ENCODE data around the gene IGSF9B.

IGSF9B gene

DNA sequence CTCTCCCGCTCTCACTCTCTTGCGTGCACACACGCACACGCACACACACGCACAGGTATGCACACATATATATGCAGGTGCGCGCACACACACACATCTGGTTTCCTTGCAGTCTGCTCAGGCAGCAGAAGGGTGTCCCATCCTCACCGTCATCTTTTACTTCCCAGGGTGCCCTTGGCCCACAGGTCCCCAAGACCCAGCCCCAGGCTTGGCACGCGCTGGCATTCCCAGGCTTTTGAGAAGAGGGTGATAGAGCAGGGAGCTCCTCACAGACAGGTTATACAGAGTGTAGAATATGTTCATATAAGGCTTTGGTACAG is 59.5 kb downstream of the IGSF9B start:
- FAIRE-seq, result no peak

DNA sequence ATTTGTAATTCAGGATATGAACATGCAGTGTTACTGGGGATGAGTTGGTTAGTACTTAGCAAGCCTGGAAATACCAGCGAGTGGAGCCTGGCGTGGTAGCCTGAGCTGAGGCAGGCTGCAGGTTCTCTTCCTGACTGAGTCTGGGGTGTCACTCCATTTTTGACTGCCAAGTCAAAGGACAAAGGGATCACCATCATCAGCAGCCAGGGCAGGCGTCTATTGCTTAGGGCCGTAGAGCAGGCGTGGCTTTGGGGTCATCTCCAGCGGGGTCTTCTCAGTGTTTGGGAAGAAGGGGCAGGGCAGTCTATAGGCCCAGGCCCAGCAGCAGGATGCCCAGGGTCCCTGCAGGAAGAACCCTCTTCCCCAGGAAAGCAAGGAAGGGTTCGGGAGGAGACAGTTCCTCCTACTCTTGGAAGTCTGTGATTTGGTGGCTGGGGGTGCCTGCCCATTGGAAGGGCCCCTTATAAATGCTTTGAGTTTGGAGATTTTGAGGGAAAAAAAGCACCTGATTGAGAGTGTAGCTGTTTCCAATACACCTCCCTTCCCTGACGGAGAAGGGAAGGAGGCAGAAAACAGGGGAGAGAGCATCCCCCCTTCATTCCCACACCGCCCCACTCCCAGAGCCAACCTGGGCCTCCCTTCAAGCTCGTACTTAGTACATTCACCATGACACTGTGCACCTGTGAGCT is 60.0 kb downstream of the IGSF9B start:
- no peak for FAIRE-seq

DNA sequence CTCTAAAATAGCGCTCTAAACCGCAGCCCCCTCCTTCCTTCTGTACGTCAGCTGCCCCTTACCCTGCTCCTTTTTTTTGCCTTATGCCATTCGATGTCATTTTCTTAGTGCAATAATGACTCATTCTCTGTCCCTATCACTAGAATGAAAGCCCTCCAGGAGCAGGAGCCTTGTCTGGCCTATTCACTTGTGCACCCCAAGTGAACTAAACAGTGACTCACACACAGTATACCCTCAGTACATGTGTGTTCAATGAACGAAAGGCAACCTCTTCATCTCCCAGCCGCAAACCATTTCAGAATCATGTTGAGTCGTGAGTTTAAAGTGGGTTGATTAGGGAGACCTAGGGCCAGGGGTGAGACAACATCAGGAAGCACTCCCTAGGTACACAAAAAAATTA is 60.7 kb downstream of the IGSF9B start:
- no peak for FAIRE-seq

DNA sequence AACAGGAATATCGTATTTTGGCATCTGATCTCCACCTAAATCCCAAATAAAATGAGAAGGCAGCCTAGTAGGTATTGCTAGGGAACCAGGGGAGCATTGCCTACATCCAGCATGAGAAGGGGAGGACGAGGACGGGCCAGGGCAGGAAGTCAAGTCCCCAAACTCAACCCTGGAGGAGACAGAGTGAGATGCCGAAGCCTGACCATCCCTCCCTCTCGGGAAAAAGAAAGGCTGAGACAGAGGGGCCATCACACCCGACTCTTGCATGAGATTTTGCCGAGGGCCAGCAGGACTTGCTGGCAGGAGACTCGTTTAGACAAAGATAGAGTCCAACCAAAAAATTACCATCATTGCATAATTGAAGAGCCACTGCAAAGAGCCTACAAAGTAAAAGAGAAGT is 61.2 kb downstream of the IGSF9B start:
- no peak for FAIRE-seq

- no peak for FAIRE-seq
Observed at GRCh38 chr11:133895061-133895479, 61.7 kb downstream of the IGSF9B start.

GRCh38 chr11:133893381-133893780 is 63.4 kb downstream of the IGSF9B start:
- no peak for FAIRE-seq

- no peak for FAIRE-seq
Observed at GRCh38 chr11:133892584-133893380, 64.0 kb downstream of the IGSF9B start.

- no peak for FAIRE-seq
Observed at GRCh38 chr11:133892126-133892525, 64.6 kb downstream of the IGSF9B start.

GRCh38 chr11:133889893-133890292 is 66.9 kb downstream of the IGSF9B start:
- no peak for FAIRE-seq

- FAIRE-seq, result no peak
Observed at GRCh38 chr11:133889188-133889587, 67.6 kb downstream of the IGSF9B start.

- FAIRE-seq, result no peak
Observed at GRCh38 chr11:133887692-133888332, 69.0 kb downstream of the IGSF9B start.

GRCh38 chr11:133886029-133886428 is 70.7 kb downstream of the IGSF9B start:
- no peak for FAIRE-seq

DNA sequence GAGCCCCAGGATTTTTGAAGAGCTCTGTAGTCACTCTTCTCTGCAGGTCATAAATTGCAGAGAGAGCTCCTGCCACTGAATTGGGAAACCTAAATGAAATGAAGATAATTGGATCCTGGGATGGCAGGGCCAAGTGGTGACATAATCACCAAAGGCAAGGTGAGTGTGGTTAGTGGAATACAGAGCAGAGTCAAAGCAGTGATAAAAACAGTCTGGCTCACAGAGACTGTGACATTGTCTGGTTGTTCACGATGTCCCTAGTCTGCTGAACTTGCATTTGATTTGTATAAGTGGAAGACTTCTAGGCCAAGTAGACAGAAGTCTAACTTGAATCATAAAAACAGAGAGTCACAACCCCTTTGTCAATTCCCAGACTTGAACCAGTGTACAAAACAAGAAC is 84.6 kb downstream of the IGSF9B start:
- FAIRE-seq, result no peak

DNA sequence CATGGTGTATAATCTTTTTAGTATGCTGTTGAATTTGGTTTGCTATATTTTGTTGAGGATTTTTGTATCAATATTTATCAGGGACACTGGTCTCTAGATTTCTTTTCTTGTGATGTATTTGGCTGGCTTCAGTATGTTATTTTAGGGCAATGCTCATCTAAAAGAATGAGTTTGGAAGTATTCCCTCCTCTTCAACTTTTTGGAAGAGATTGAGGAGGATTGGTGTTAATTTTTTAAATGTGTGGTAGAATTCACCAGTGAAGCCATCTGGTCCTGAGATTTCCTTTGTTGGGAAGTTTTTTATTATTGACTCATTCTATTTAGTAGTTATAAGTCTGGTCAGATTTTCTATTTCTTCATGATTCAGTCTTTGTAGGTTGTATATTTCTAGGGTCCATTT is 89.3 kb downstream of the IGSF9B start:
- FAIRE-seq, result no peak

- no peak for FAIRE-seq
Observed at GRCh38 chr11:133865466-133865865, 91.3 kb downstream of the IGSF9B start.

- no peak for FAIRE-seq
Observed at GRCh38 chr11:133864756-133865155, 92.0 kb downstream of the IGSF9B start.

- no peak for FAIRE-seq
Observed at GRCh38 chr11:133860151-133860550, 96.6 kb downstream of the IGSF9B start.
